HG02938 (cell line): ENCODE data around the gene TAF1B.
A peak's percentile ranks its signal among the peaks of the same experiment; 100 is the strongest.

Experiments
- ATAC-seq: cut with Tn5 transposase; IDR thresholded peaks from one replicate; pipeline ENCODE4 v1.9.1; 2021; ENCODE audit warnings: mild to moderate bottlenecking, moderate library complexity; ENCODE audit not compliant: unreplicated experiment

Gene TAF1B

GRCh38 chr2:9937968-9938367 is 94.7 kb downstream of the TAF1B start:
- ATAC-seq = no peak

- ATAC-seq = no peak
Observed at GRCh38 chr2:9939587-9940485, 96.6 kb downstream of the TAF1B start.

GRCh38 chr2:9941196-9941995 is 98.1 kb downstream of the TAF1B start:
- no peak for ATAC-seq

DNA sequence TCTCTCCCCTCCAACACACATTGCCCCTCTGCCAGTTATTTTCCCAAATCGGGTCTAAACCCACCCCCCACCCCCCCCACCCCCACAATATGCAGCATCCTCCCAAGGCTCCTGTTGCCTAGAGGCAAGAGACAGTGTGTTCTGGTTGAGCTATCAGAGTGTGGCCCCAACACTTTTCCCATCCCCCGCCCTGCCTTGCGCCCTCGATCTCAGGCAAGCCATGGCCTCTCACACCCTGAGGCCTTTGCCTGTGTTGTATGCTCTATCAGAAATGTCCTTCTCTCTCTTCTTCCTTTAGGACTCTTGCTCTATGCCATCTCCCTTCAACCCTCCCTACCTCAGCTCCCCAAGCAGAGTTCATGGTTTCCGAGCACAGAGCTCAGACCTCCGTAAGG is 98.7 kb downstream of the TAF1B start:
- ATAC-seq = no peak

DNA sequence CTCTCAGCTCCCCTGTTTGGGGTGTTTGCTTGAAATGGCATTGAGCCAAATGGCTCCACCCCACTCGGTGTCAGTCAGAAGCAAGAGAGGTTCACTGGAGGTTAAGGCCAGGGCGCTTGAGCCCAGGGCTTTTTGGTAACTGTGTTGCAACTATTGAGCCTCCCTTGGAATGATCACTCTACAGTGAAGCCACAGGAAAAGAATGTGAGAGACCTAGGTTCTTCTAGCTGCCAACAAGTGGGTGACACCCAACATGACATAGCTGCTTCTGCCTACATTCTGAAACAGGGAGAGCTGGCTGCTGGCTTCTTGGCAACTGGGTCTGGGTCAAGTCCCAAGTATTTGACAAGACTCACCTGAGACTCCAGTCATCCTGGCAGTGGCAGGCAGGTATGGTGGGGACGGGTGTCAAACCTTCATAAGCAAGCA is 101.1 kb downstream of the TAF1B start:
- no peak for ATAC-seq

DNA sequence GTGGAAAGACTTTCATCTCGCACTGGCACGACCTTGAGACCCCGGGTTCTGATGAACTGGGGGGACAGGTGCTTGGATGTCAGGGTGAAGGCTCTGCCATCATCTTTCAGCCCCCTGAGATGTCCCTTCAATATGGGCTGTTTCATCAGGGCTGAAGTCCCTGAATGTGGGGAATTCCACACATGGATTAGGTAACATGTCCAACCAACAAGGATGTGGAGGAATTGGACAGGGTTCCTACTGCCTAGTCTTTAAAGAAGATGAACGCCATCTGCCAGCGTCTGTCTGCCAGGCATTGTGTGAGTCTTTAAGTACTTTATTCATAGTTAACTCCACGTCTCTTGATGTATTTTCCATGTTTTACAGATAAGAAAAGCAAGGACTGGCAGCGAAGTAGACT is 102.3 kb downstream of the TAF1B start:
- no peak for ATAC-seq

DNA sequence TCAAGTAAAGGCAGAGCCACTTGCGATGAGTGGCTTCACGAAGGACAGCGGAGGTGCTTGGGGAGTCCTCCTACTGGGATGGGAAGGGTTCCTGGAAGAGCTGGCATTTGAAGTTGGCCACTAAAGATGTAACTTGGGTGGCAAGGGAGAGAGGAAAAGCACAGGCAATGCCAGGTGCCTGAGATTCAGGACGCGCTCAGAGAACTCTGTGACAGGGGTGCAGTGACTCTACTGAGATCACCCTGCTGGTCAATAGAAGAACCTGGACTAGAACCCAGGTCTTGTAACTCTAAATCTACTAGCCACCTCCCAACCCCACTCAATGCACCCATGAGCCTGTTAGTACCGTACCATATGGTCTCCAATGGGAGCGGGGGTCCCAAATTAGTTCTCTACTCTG is 102.8 kb downstream of the TAF1B start:
- no peak for ATAC-seq

- ATAC-seq = no peak
Observed at GRCh38 chr2:9946818-9947217, 103.5 kb downstream of the TAF1B start.

DNA sequence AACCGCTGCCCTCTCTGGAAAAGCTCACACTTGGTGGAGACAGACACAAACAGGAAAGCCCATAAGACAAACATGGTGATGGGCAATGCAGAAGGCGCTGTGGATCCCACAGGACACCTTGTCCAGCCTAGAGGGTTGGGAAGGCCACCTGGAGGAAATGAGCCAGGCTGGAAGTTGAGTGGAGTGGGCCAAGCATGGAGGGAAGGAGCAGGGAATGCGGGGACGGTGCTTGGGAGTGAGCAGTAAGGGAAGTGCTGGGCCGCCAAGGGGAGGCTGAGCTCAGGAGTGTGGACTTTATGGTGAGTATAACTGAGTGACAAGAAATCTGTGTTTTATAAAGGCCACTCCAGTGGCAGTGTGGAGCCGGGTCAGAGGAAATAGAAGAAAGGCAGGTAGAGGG is 105.4 kb downstream of the TAF1B start:
- ATAC-seq = no peak

DNA sequence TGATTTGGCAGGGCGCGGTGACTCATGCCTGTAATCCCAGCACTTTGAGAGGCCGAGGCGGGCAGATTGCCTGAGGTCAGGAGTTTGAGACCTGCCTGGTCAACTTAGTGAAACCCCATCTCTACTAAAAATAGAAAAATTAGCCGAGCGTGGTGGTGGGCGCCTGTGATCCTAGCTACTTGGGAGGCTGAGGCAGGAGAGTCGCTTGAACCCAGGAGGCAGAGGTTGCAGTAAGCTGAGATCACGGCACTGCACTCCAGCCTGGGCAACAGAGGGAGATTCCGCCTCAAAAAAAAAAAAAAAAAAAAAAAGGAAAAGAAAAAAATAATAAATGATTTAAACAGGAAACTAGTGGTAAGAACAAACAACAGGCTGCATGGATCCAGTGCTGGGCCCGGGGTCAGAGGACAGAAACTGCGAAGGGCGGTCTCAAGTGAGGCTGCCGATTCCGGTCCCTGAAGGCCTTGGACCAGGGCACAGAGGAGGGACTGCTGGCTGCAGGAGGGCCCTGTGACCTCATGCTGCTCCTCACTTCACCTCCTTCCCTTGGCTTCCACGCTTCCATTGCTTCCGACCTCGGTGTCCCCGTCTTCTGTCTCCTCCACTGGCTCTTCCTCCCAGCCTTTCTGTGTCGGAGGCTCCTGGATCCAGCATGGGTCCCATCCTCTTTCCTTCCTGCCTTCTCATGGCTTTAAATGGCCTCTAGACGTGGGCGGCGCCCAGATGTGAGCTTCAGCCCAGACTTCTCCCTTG is 106.1 kb downstream of the TAF1B start:
- ATAC-seq = no peak

DNA sequence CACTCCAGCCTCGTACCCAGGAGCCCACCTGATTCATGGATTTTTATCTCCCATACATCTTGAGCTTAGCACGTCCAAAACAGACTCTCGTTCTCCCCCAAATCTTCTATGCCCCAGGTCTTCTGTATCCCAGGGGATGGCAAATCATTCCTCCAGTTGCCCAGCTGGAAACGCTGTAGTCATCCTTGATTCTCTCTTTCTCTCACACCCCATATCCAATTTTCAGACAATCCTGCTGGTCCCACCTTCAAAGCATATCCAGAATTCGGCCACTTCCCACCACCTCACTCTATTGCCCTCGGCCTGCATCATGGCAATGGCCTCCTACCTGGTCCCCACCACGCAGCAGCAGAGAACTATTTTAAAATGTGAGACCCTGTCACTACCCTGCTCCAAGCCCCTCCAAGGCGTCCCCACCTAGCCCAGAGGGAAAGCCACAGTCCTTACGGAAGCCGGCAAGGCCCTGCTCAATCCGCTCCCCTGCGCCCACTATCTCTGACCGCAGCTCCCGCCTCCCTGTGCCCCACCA is 106.8 kb downstream of the TAF1B start:
- ATAC-seq = no peak

DNA sequence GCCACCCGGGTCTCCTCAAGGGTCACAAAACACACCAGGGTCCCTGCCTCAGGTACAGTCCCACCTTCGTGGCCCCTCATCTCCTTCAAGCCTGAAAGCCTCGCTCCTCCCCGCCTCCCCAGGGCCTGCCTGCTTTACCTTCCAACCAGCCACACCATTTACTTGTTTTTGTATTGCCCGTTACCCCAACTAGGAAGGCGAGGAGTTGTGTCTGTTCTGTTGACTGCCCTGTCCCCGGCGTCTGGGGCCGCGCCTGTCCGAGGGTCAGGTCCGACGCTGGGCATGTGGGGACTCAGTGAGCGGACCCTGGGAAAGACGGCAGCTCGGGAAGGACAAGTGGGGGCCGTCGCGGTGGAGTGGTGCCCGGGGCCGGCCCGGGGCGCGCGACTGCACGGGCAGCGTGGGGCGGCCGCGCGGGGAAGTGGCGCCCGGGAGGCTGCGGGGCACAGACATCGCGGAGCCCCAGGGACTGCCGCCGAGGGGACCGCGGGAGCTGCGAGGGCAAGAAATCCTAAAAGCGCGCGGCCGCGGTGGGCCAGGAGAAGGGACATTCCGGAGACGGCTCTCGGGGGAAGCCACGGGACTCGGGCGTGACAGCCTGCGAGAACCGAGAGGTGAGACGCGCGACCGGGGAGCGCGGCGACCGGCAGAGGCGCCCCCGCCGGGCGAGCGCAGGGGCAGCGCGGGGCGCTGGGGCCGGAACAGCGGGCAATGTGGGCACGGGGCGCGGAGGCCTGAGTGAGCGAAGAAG is 107.4 kb downstream of the TAF1B start:
- ATAC-seq = peak; percentile 38

DNA sequence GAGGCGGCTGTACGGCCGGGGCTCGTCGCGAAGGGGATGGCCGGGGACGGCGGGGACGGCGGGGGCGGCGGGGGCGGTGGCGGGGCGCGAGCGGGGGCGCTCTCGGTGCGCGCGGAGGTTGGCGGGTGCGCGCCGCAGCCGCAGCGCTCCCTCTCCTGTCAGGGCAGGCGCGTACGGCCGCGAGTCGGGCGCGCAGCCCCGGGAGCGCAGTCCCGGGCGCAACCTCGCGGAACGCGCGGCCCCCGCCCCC is 107.9 kb downstream of the TAF1B start:
- ATAC-seq = no peak

- peak; percentile 89 for ATAC-seq
Observed at GRCh38 chr2:9951522-9952285, 108.4 kb downstream of the TAF1B start, which contains the start of gene GRHL1. GRHL1 (plus strand) TSS chr2:9951693; CDS start chr2:9951834, 141 bp downstream.

DNA sequence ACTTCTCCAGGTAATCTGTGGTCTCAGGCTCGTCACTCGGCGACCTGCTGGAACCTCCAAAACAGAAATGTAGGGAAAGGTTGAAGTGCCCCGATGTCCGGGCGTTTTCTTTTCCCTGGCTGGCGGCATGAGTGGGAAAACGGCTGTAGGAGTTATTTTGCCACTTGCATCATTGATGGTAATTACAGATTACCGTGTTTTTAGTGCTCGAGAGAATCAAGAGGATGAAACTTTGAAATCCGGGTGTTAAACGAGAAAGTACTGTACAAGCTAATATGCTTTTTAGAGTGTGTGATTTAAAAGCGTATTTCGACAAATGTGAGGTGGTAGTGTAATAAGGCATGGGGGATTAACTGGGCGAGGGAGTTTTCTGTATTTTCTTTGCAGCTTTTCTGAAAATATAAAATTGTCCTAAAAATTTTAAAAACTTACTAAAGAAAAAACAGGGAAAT is 109.0 kb downstream of the TAF1B start:
- ATAC-seq = no peak

DNA sequence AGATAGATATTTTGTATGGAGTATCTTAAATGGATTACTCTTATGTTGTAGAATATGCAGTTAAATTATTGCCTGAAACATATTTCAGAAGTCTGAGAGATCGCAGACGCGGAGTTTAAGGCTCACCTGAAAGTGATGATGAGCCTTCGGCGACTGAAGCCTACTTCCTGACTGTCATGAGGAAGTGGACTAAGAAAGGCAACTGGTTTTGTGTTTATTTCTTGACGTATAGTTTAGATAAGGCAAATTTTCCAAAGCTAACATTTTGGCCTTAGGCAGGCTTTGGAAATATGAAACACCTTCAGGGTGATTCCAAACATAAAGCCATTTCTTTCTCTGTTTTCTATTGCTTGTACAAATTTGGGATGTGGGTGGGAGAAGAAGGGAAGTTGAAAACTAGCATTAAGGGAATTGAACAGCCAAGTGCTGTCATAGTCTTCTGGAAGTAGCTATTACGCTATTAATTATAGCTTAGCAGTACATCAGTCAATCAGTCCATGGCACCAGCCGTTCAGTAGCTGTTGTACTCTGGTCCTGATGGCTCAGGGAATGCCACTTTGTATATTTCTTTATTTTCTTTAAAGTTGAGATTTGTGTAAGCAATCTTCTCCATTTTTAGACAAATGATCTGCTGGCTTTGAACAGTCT is 109.7 kb downstream of the TAF1B start:
- ATAC-seq = no peak

DNA sequence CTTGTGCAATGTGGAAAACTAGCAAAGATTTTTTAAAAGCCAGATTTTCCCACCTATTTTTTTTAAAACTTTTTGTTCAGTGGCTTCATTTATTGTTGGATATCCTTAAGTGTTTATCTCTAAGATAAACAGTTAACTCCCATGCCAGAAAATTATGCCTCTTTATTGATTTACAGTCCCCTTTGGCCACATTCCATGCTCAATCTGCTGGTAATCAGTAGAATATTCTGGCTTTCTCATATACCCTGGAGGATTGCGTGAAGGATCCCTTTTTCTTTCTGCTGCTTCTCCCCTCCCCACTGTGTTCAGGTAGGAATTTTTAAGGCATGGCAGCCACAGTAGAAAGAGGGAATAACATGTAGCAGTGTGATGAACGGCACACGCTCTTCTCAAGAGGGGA is 110.9 kb downstream of the TAF1B start:
- no peak for ATAC-seq

DNA sequence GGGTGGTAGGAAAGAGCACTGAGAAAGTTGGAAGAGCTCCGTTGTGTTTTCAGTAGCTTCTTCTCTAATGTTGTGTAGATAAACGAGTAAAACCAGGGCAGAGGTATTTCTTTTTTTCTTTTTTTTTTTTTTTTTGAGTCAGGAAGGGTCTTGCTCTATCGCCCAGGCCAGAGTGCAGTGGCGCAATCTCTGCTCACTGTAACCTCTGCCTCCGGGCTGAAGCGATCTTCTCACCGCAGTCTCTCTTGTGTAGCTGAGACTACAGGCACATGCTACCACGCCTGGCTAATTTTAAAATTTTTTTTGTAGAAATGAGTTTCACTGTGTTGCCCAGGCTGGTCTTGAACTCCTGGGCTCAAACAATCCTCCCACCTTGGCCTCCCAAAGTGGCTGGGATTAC is 114.8 kb downstream of the TAF1B start:
- ATAC-seq = no peak

DNA sequence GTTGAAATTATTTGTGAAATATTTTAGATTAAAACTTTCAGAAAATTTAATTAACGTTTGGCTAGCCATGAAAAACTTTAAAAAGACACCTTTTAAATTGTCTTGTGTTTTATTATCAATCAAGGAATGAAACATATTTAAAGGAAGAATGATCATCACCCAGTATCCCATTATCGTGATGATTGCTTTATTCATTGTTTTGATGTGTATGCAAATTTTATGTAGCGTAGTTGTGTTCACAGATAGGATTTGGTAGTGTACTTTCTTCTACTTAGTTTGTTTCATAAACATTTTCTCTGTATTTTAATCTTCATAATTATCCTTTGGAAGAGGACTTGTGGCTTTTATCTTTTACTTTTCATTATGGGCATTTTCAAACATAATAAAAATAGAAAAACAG is 116.0 kb downstream of the TAF1B start:
- no peak for ATAC-seq
